A549 treated with DMSO at 1 μM for 4 hours (cell line): ENCODE data around the gene TBC1D25. TPM values are rescaled to one million over a fixed set of nuclear protein-coding genes. Genes with fewer than 3 reads are reported as not detected.

Experiments
- total RNA-seq: library from RNA; stranded (reverse); fragments of 200-300 nt; extraction: Qiagen RNA extraction; gene quantifications from 5 replicates; pipeline ENCODE4 v1.2.3, GENCODE V29; 2022; ENCODE audit warnings: low read depth

The TBC1D25 gene
- 10.6 to 11.8 TPM (median 10.7 TPM) in 5 replicates for total RNA-seq

GRCh38 chrX:48539345-48540027 is at the start of gene TBC1D25:
Gene TBC1D25 (plus strand): TSS chrX:48539714. CDS start chrX:48539798, 84 bp downstream.

GRCh38 chrX:48508400-48509244 is 30.9 kb upstream of the TBC1D25 start, which contains the start of gene PORCN:
Gene PORCN (plus strand): TSS chrX:48508992. CDS start chrX:48509821, 829 bp downstream.

GRCh38 chrX:48521353-48522243 is 17.9 kb upstream of the TBC1D25 start, which contains the start of gene EBP:
Gene EBP (plus strand): TSS chrX:48521808. CDS start chrX:48523772, 1,964 bp downstream.

GRCh38 chrX:48574270-48575266 is 35.1 kb downstream of the TBC1D25 start, which contains the start of gene RBM3:
Gene RBM3 (plus strand): TSS chrX:48574484. CDS start chrX:48575181, 697 bp downstream.

GRCh38 chrX:48597353-48598264 is 58.1 kb downstream of the TBC1D25 start, which contains the start of gene WDR13:
Gene WDR13 (plus strand): TSS chrX:48597492. CDS start chrX:48597997, 505 bp downstream.

Other genes with a start within 250 kb of the TBC1D25 start
- not detected in 5 replicates for gene SSX3, start 183.0 kb upstream of the TBC1D25 start, total RNA-seq
- not detected in 5 replicates for gene SSX4, start 156.2 kb upstream of the TBC1D25 start, total RNA-seq
- gene SSX4B, start 127.8 kb upstream of the TBC1D25 start, total RNA-seq = not detected in 5 replicates
- gene SLC38A5, start 69.5 kb upstream of the TBC1D25 start, total RNA-seq = 0.10 to 0.44 TPM (median 0.39 TPM) in 5 replicates
- 67.1 to 74.5 TPM (median 72.5 TPM) in 5 replicates for gene FTSJ1, start 63.5 kb upstream of the TBC1D25 start, total RNA-seq
- gene PORCN, start 30.7 kb upstream of the TBC1D25 start, total RNA-seq = 15.2 to 19.4 TPM (median 17.0 TPM) in 5 replicates
- 138 to 148 TPM (median 144 TPM) in 5 replicates for gene EBP, start 17.9 kb upstream of the TBC1D25 start, total RNA-seq
- 293 to 598 TPM (median 332 TPM) in 5 replicates for gene RBM3, start 34.8 kb downstream of the TBC1D25 start, total RNA-seq
- gene WDR13, start 57.8 kb downstream of the TBC1D25 start, total RNA-seq = 60.5 to 73.7 TPM (median 65.5 TPM) in 5 replicates
- 0.09 to 0.39 TPM (median 0.18 TPM) in 5 replicates for gene WAS, start 144.1 kb downstream of the TBC1D25 start, total RNA-seq
- gene SUV39H1, start 157.0 kb downstream of the TBC1D25 start, total RNA-seq = 21.1 to 23.8 TPM (median 21.9 TPM) in 5 replicates
- not detected in 5 replicates for gene GLOD5, start 222.0 kb downstream of the TBC1D25 start, total RNA-seq
- gene GATA1, start 246.9 kb downstream of the TBC1D25 start, total RNA-seq = not detected in 5 replicates